Left lung (tissue), 10 donors: ENCODE measurements around the gene OR10H5. TPM values are rescaled to one million over a fixed set of nuclear protein-coding genes. Genes with fewer than 3 reads are reported as not detected.
"Not testable (repeated sequence)": the region's sequence is repeated elsewhere in the genome, so short reads cannot be mapped to it uniquely, and the experiment has no call there.

Source experiments
- ATAC-seq: fragments of 200-7000 bp; cut with Tn5 transposase; one replicate; pipeline ENCODE4 v1.9.1; 2020; ENCODE audit warnings: moderate library complexity
- DNase-seq, 4 donors: peaks; one replicate each; pipeline ENCODE4 v3.0.0-alpha.2; 2013 to 2020
- H3K27ac ChIP-seq, 2 donors: fragments of 200-600 bp; sonication (generic) in 1 of 2; one replicate each; pipeline versions ENCODE4 v1.5.0 to v1.8.0; 2020 to 2021
- H3K27me3 ChIP-seq, 2 donors: fragments of 200-600 bp; sonication (generic) in 1 of 2; one replicate each; pipeline versions ENCODE4 v1.5.0 to v1.8.0; 2020 to 2021
- H3K36me3 ChIP-seq, 2 donors: fragments of 200-600 bp; sonication (generic) in 1 of 2; one replicate each; pipeline versions ENCODE4 v1.5.0 to v1.8.0; 2020 to 2021
- H3K4me1 ChIP-seq, 2 donors: fragments of 200-600 bp; one replicate each; pipeline ENCODE4 v1.8.0; 2021
- H3K4me3 ChIP-seq, 2 donors: fragments of 200-600 bp; sonication (generic) in 1 of 2; one replicate each; pipeline versions ENCODE4 v1.5.0 to v1.8.0; 2020 to 2021; ENCODE audit warnings: mild to moderate bottlenecking in 1 of 2
- H3K9me3 ChIP-seq, 2 donors: fragments of 200-600 bp; sonication (generic) in 1 of 2; one replicate each; pipeline versions ENCODE4 v1.5.0 to v1.8.0; 2020 to 2021
- CTCF ChIP-seq, 2 donors: fragments of 200-600 bp; sonication (generic) in 1 of 2; IDR thresholded peaks; one replicate each; pipeline versions ENCODE4 v1.5.0 to v1.8.0; 2021; ENCODE audit warnings: antibody characterized with exemption in 2 of 2
- intact Hi-C, 2 donors: fragments of 100-400 bp; cut with DNase I; formaldehyde crosslinking; loops; one replicate each; pipeline versions ENCODE4 v1.11.2 to v1.14.2; 2022
- polyA plus RNA-seq, 6 donors: library from polyadenylated mRNA; unstranded; fragments of 120-200 nt; gene quantifications; one replicate each; pipeline ENCODE4 v1.2.1, GENCODE V29; 2013; ENCODE audit not compliant: insufficient read length in 6 of 6
- total RNA-seq, 2 donors: library from RNA; stranded (reverse); fragmentation: NEBNext Ultra II Directional; extraction: Animal tissue kit (Norgen Biotek cat#: 25700); gene quantifications; one replicate each; pipeline ENCODE4 v1.2.1, GENCODE V29; 2021
- donor health status: DM: no; HTN: yes; CAD: no.
- donor health status: DM: no; HTN: no; CAD: no.

Gene OR10H5
- total and polyA plus RNA-seq, 8 donors: 0.09 to 0.15 (median 0.11) TPM; not detected in 2

- H3K4me1 ChIP-seq: no peaks in the 10 kb centered on the region
- intact Hi-C loops: no loop called here
- DNase-seq: no peak
- no peaks in the 10 kb centered on the region for H3K36me3 ChIP-seq
- peaks cover 0 to 17% of the 10 kb centered on the region in 2 donors for H3K27me3 ChIP-seq
- H3K27ac ChIP-seq: no peak overlapping the region
- ATAC-seq: no peak
- TF ChIP-seq CTCF (IDR thresholded peaks at IDR 0.05): no peak
- no peak overlapping the region for H3K4me3 ChIP-seq
- no peaks in the 10 kb centered on the region for H3K9me3 ChIP-seq
Measured at GRCh38 chr19:15825753-15826152, 38.3 kb downstream of the OR10H5 start.

GRCh38 chr19:15828121-15828610, 40.7 kb downstream of the OR10H5 start:
- Histone ChIP-seq H3K27ac (no peak overlapping the region), H3K4me3 (no peak overlapping the region), H3K4me1 (no peaks in the 10 kb centered on the region), H3K36me3 (no peaks in the 10 kb centered on the region), H3K9me3 (no peaks in the 10 kb centered on the region), H3K27me3 (peaks cover 0 to 17% of the 10 kb centered on the region in 2 donors)
- ATAC-seq (no peak), DNase-seq (no peak)
- intact Hi-C loops: no loop called here
- no peak for TF ChIP-seq CTCF (IDR thresholded peaks at IDR 0.05)

- intact Hi-C loops, H3K9me3 ChIP-seq, H3K36me3 ChIP-seq, ATAC-seq, H3K4me1 ChIP-seq, H3K27ac ChIP-seq, H3K4me3 ChIP-seq, DNase-seq: not testable (repeated sequence)
- peaks cover 0 to 17% of the 10 kb centered on the region in 2 donors for H3K27me3 ChIP-seq
Measured at GRCh38 chr19:15828611-15829305, 41.3 kb downstream of the OR10H5 start.

DNA sequence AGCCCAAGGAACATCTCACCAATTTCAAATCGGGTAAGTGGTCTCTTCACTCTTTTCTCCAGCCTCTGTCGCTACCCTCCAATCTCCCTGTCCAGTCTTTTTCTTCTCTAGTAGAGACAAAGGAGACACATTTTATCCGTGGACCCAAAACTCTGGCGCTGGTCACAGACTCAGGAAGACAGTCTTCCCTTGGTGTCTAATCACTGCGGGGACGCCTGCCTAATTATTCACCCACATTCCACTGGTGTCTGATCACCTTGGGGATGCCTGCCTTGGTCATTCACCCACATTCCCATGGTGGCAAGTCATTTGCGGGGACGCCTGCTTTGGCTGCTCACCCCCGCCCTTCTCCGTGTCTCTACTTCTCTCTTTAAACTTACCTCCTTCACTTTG, 41.8 kb downstream of the OR10H5 start:
- H3K27ac ChIP-seq: no peak overlapping the region

DNA sequence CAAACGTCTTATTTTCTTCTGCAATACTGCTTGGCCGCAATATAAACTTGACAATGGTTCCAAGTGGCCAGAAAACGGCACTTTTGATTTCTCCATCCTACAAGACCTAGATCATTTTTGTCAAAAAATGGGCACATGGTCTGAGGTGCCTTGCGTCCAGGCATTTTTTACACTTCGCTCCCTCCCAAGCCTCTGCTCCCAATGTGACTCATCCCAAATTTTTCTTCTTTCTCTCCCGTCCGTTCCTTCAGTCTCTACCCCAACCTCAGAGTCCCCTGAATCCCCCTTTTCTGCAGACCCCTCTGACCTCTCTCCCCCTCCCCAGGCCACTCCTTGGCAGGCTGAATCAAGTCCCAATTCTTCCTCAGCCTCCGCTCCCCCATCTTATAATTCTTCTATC, 42.3 kb downstream of the OR10H5 start:
- intact Hi-C loops: no loop called here
- no peaks in the 10 kb centered on the region for H3K9me3 ChIP-seq
- H3K27me3 ChIP-seq: peaks cover 0 to 17% of the 10 kb centered on the region in 2 donors
- H3K36me3 ChIP-seq: no peaks in the 10 kb centered on the region
- DNase-seq (no peak), ATAC-seq (no peak)
- no peak overlapping the region for H3K27ac ChIP-seq
- no peaks in the 10 kb centered on the region for H3K4me1 ChIP-seq
- TF ChIP-seq CTCF (IDR thresholded peaks at IDR 0.05): no peak
- no peak overlapping the region for H3K4me3 ChIP-seq

More for the DNA sequence above, 41.8 kb downstream of the OR10H5 start:
- no peak for TF ChIP-seq CTCF (IDR thresholded peaks at IDR 0.05)
- no peaks in the 10 kb centered on the region for H3K36me3 ChIP-seq
- peaks cover 0 to 17% of the 10 kb centered on the region in 2 donors for H3K27me3 ChIP-seq
- no peak overlapping the region for H3K4me3 ChIP-seq
- no peaks in the 10 kb centered on the region for H3K9me3 ChIP-seq
- DNase-seq: no peak
- H3K4me1 ChIP-seq: no peaks in the 10 kb centered on the region
- no peak for ATAC-seq
- intact Hi-C loops: no loop called here
